ENCODE measurements around the gene MAP3K15.

Gene MAP3K15

GRCh38 chrX:19347916-19348315 is 167.4 kb downstream of the MAP3K15 start:
- no peak for DNase-seq (ENCODE audit: low read depth, low spot score)

GRCh38 chrX:19344661-19345060 is 170.6 kb downstream of the MAP3K15 start:
- DNase-seq (ENCODE audit: low read depth, low spot score) = no peak

- peak; percentile 40 for DNase-seq (ENCODE audit: low read depth, low spot score)
These were observed 171.5 kb downstream of the MAP3K15 start, which contains the start of gene PDHA1 for GRCh38 chrX:19343535-19344408. PDHA1 (plus strand) TSS chrX:19343927; CDS start chrX:19344038, 111 bp downstream.

- DNase-seq (ENCODE audit: low read depth, low spot score) = no peak
These were observed 172.2 kb downstream of the MAP3K15 start for GRCh38 chrX:19343085-19343534.

GRCh38 chrX:19342331-19342906 is 172.9 kb downstream of the MAP3K15 start:
- no peak for DNase-seq (ENCODE audit: low read depth, low spot score)

- DNase-seq (ENCODE audit: low read depth, low spot score) = peak; percentile 15
These were observed 180.2 kb downstream of the MAP3K15 start for GRCh38 chrX:19334945-19335626.

GRCh38 chrX:19332983-19333382 is 182.3 kb downstream of the MAP3K15 start:
- DNase-seq (ENCODE audit: low read depth, low spot score) = peak; percentile 7

GRCh38 chrX:19331831-19332230 is 183.5 kb downstream of the MAP3K15 start:
- no peak for DNase-seq (ENCODE audit: low read depth, low spot score)

GRCh38 chrX:19326567-19326966 is 188.7 kb downstream of the MAP3K15 start:
- no peak for DNase-seq (ENCODE audit: low read depth, low spot score)

All from iPS DF 19.7 (cell line).